ACC112 (cell line): ENCODE data around the gene WSB1.

Source experiments
- H2AFZ ChIP-seq: fragments of 200-600 bp; sonication (generic); one replicate; pipeline ENCODE4 v1.6.0; 2017; ENCODE audit warnings: antibody characterized with exemption, low read length; ENCODE audit not compliant: unreplicated experiment
- H3K27ac ChIP-seq: fragments of 200-600 bp; sonication (generic); 2 replicates; pipeline ENCODE4 v1.5.1; 2014; ENCODE audit warnings: low read depth, mild to moderate bottlenecking, antibody characterized with exemption, low read length, moderate library complexity
- H3K27me3 ChIP-seq: fragments of 200-600 bp; sonication (generic); 2 replicates; pipeline ENCODE4 v1.6.1; 2014; ENCODE audit warnings: mild to moderate bottlenecking, antibody characterized with exemption, low read length, moderate library complexity, mixed read lengths; ENCODE audit not compliant: insufficient read depth
- H3K36me3 ChIP-seq: fragments of 200-600 bp; sonication (generic); 2 replicates; pipeline ENCODE4 v1.6.1; 2016; ENCODE audit warnings: mild to moderate bottlenecking, antibody characterized with exemption, low read length, moderate library complexity, mixed read lengths; ENCODE audit not compliant: insufficient read depth
- H3K4me1 ChIP-seq: fragments of 200-600 bp; sonication (generic); one replicate; pipeline ENCODE4 v1.6.1; 2016; ENCODE audit warnings: low read length, mixed read lengths; ENCODE audit not compliant: insufficient read depth, unreplicated experiment, control insufficient read depth
- H3K4me3 ChIP-seq: fragments of 200-600 bp; sonication (generic); 2 replicates; pipeline ENCODE4 v1.5.1; 2014; ENCODE audit warnings: mild to moderate bottlenecking, low read depth, low read length
- H3K79me2 ChIP-seq: fragments of 200-600 bp; sonication (generic); one replicate; pipeline ENCODE4 v1.6.0; 2016; ENCODE audit warnings: low read length; ENCODE audit not compliant: control insufficient read depth, unreplicated experiment, insufficient read depth

WSB1 gene

DNA sequence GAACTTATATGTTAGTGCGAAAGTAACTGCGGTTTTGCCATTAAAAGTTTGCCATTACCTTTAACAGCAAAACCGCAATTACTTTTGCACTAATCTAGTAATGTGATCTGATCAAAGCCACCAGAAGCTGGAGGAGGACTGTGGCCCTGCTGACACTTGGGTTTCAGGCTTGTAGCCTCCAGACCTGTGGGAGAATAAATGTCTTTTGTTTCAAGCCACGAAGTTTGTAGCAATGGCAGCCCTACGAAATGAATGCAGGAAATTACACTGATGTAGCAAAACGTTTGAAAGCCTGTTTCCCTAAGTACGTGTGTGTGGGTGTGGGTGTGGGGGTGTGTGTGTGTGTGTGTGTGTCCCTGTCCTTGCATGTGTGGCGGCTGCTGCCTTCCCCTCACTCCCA lies 66.6 kb downstream of the WSB1 start:
- no peak overlapping the region for H2AFZ ChIP-seq
- no peaks in the 10 kb centered on the region for H3K36me3 ChIP-seq
- no peaks in the 10 kb centered on the region for H3K27me3 ChIP-seq
- H3K79me2 ChIP-seq = no peaks in the 10 kb centered on the region
- H3K27ac ChIP-seq = no peak overlapping the region
- no peak overlapping the region for H3K4me3 ChIP-seq
- H3K4me1 ChIP-seq = peaks cover 7% of the 10 kb centered on the region

DNA sequence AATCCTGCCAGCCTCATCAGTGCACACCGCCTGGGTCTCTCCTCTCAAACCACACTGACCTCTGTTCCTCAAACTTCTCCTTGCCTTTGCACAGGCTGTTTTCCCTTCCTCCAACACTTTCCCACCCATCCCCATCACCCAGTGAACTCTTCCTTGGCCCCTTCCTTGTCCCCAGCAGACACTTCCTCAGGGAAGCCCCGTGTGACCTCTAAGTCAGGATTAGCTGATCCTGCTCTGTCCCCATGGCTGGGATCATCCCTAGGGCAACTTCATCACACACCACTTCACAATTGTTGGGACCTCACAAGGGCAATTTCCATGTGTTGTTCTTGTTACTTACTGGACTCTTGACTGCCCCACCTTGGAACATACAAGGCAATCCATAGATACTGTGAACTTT lies 67.8 kb downstream of the WSB1 start:
- no peak overlapping the region for H2AFZ ChIP-seq
- no peaks in the 10 kb centered on the region for H3K79me2 ChIP-seq
- H3K27ac ChIP-seq = no peak overlapping the region
- H3K4me3 ChIP-seq = no peak overlapping the region
- H3K27me3 ChIP-seq = no peaks in the 10 kb centered on the region
- H3K4me1 ChIP-seq = peaks cover 7% of the 10 kb centered on the region
- H3K36me3 ChIP-seq = no peaks in the 10 kb centered on the region

DNA sequence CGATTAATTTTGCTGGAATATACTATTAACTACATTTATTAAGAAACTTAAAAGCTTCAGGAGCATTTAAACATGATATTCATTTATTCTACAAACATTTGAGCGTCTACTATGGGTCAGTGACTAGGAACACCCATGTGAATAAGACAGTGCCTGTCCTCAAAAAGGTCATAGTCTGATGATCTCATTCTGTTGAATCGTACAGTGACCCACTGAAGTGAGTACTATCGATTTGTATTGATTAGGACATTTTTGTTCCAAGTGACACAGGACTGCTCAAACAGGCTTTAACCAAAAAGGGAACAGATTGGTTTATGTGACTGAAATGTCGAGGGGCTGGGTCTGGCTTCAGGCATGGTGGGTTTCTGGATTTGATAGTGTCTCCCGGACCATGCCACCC lies 68.6 kb downstream of the WSB1 start:
- peaks cover 7% of the 10 kb centered on the region for H3K4me1 ChIP-seq
- H3K79me2 ChIP-seq = no peaks in the 10 kb centered on the region
- no peaks in the 10 kb centered on the region for H3K36me3 ChIP-seq
- no peak overlapping the region for H3K4me3 ChIP-seq
- H3K27ac ChIP-seq = no peak overlapping the region
- no peak overlapping the region for H2AFZ ChIP-seq
- no peaks in the 10 kb centered on the region for H3K27me3 ChIP-seq

DNA sequence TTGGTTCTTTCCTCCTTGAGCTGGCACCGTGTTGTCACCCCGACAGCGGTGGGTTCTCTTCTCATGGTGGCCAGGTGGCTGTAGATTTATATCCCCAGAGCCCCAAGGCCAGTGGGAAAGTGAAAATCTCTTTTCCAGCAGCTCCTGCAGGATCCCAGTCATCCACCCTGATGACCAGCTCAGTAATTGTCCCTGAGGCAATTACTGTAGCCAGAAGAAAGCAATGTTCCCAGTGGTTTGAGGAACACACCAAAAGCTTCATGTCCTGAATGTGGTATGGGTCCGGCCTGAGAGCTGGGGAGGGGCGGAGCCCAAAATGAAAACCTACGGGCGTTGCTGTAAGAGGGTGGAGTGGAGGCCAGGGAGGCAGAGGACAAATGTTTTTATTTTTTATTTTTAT lies 69.0 kb downstream of the WSB1 start:
- no peak overlapping the region for H2AFZ ChIP-seq

DNA sequence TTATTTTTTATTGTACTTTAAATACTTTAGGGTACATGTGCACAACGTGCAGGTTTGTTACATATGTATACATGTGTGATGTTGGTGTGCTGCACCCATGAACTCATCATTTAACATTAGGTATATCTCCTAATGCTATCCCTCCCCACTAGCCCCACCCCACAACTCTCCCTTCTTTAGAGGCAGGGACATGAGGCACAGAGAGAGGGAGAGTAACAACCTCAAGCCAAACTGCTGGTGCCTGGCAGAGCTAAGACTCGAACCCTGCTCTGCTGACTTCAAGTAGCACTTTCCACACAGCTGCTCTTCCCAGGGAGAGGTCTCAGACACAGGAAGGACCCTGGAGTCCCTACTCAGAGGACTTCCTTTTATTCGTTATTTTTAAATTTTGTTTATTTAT lies 69.4 kb downstream of the WSB1 start:
- Histone ChIP-seq H2AFZ (no peak overlapping the region), H3K4me3 (no peak overlapping the region), H3K27ac (no peak overlapping the region), H3K27me3 (no peaks in the 10 kb centered on the region), H3K36me3 (no peaks in the 10 kb centered on the region), H3K79me2 (no peaks in the 10 kb centered on the region), H3K4me1 (peaks cover 7% of the 10 kb centered on the region)

More for the DNA sequence above, 69.0 kb downstream of the WSB1 start:
- H3K4me3 ChIP-seq = no peak overlapping the region
- peaks cover 7% of the 10 kb centered on the region for H3K4me1 ChIP-seq
- no peak overlapping the region for H3K27ac ChIP-seq
- no peaks in the 10 kb centered on the region for H3K36me3 ChIP-seq
- H3K79me2 ChIP-seq = no peaks in the 10 kb centered on the region
- H3K27me3 ChIP-seq = no peaks in the 10 kb centered on the region
